SK-N-SH (cell line): ENCODE measurements around the gene CASK. TPM values are rescaled to one million over a fixed set of nuclear protein-coding genes. Genes with fewer than 3 reads are reported as not detected.
"Not testable (repeated sequence)": the region's sequence is repeated elsewhere in the genome, so short reads cannot be mapped to it uniquely, and the experiment has no call there.

Experiments
- CTCF ChIA-PET: fragments of 300-600, 350-600 bp; formaldehyde crosslinking; extraction: SDS; loops from one replicate; lab custom pipeline; 2021; lab: Yijun Ruan, JAX
- POLR2A ChIA-PET: fragments of 350-600 bp; sonication (Branson Sonifier 250); formaldehyde crosslinking; extraction: SDS; loops from one replicate; lab custom pipeline; 2020; ENCODE audit warnings: antibody characterized with exemption, inconsistent platforms; lab: Yijun Ruan, JAX
- DNase-seq: peaks from one replicate; pipeline ENCODE4 v3.0.0; 2012
- H2AFZ ChIP-seq: fragments of 200-600 bp; sonication (generic); 2 replicates; pipeline ENCODE4 v1.8.1; 2016; ENCODE audit warnings: antibody characterized with exemption, mild to moderate bottlenecking, low read depth
- H3F3A ChIP-seq: fragments of 200-600 bp; sonication (generic); replicated peaks from 2 replicates; pipeline ENCODE3; 2016; ENCODE audit warnings: antibody characterized with exemption, mild to moderate bottlenecking; ENCODE audit not compliant: insufficient read depth
- H3K27ac ChIP-seq, 2 experiments: fragments of 200-500 bp in 1 of 2; fragments of 200-600 bp in 1 of 2; sonication (Bioruptor generic) in 1 of 2; sonication (generic), shearing (Covaris generic) in 1 of 2; 2 replicates each; pipeline versions ENCODE4 v1.5.1 to v1.6.1; 2014 to 2016; ENCODE audit warnings: low read depth in 2 of 2, inconsistent platforms in 1 of 2, low read length in 1 of 2, mild to moderate bottlenecking in 1 of 2, mixed read lengths in 1 of 2
- H3K27me3 ChIP-seq: fragments of 200-600 bp; sonication (generic), shearing (Covaris generic); 2 replicates; pipeline ENCODE4 v1.6.1; 2016; ENCODE audit warnings: mixed run types; ENCODE audit not compliant: insufficient read depth
- H3K36me3 ChIP-seq, 2 experiments: fragments of 200-500 bp in 1 of 2; fragments of 200-600 bp in 1 of 2; sonication (Bioruptor generic) in 1 of 2; sonication (generic) in 1 of 2; replicated peaks in 1 of 2; 2 replicates each; pipeline versions ENCODE3 to v1.5.1; 2014 to 2016; ENCODE audit warnings: low read length in 1 of 2, mild to moderate bottlenecking in 1 of 2; ENCODE audit not compliant: insufficient read depth in 2 of 2, control insufficient read depth in 1 of 2
- H3K4me1 ChIP-seq, 2 experiments: fragments of 200-500 bp in 1 of 2; fragments of 200-600 bp in 1 of 2; sonication (Bioruptor generic) in 1 of 2; sonication (generic), shearing (Covaris generic) in 1 of 2; 2 replicates each; pipeline versions ENCODE4 v1.5.1 to v1.6.1; 2014 to 2016; ENCODE audit warnings: low read depth in 1 of 2, low read length in 1 of 2, mixed run types in 1 of 2; ENCODE audit not compliant: insufficient read depth in 2 of 2, control insufficient read depth in 1 of 2
- H3K4me2 ChIP-seq: fragments of 200-600 bp; sonication (generic), shearing (Covaris generic); 2 replicates; pipeline ENCODE4 v1.6.1; 2017; ENCODE audit warnings: mixed run types
- H3K4me3 ChIP-seq, 2 experiments: fragments of 200-500 bp in 1 of 2; fragments of 200-600 bp in 1 of 2; sonication (Bioruptor generic) in 1 of 2; sonication (generic), shearing (Covaris generic) in 1 of 2; 2 replicates each; pipeline versions ENCODE4 v1.5.1 to v1.8.1; 2014 to 2016; ENCODE audit warnings: low read depth in 2 of 2, inconsistent platforms in 1 of 2, low read length in 1 of 2, mild to moderate bottlenecking in 1 of 2, mixed read lengths in 1 of 2, moderate library complexity in 1 of 2
- H3K79me2 ChIP-seq: fragments of 200-600 bp; sonication (generic); 2 replicates; pipeline ENCODE4 v1.8.1; 2017; ENCODE audit warnings: mild to moderate bottlenecking; ENCODE audit not compliant: insufficient read depth
- H3K9ac ChIP-seq: fragments of 200-600 bp; sonication (generic); 2 replicates; pipeline ENCODE4 v1.6.1; 2017; ENCODE audit warnings: mixed run types
- H3K9me2 ChIP-seq: fragments of 200-600 bp; sonication (generic); 2 replicates; pipeline ENCODE4 v1.6.1; 2017; ENCODE audit warnings: mixed run types
- H3K9me3 ChIP-seq: fragments of 200-600 bp; sonication (generic); 2 replicates; pipeline ENCODE4 v1.6.1; 2017; ENCODE audit warnings: mixed run types, mild to moderate bottlenecking, moderate library complexity
- H4K20me1 ChIP-seq: fragments of 200-600 bp; sonication (generic); 2 replicates; pipeline ENCODE4 v1.6.1; 2017; ENCODE audit warnings: mild to moderate bottlenecking, mixed run types; ENCODE audit not compliant: insufficient read depth
- CHD2 ChIP-seq: fragments of 150-350 bp; IDR thresholded peaks from 2 replicates; pipeline ENCODE4 v1.6.1; 2018; ENCODE audit warnings: low read length; ENCODE audit not compliant: partially characterized antibody
- CTCF ChIP-seq: fragments of 200-600 bp; sonication (generic); IDR thresholded peaks from 2 replicates; pipeline ENCODE4 v1.6.1; 2017; ENCODE audit warnings: antibody characterized with exemption, mild to moderate bottlenecking, moderate library complexity
- FOXJ3 ChIP-seq: sonication (generic); formaldehyde crosslinking; IDR thresholded peaks from 2 replicates; pipeline ENCODE4 v1.5.1; 2020; ENCODE audit warnings: mild to moderate bottlenecking, missing genetic modification reagents
- GABPA ChIP-seq: IDR thresholded peaks from 2 replicates; pipeline ENCODE4 v1.4.0; 2012; ENCODE audit warnings: low read depth, mild to moderate bottlenecking
- GATA2 ChIP-seq: sonication (generic); formaldehyde crosslinking; IDR thresholded peaks from 2 replicates; pipeline ENCODE4 v1.5.0; 2020; ENCODE audit warnings: mild to moderate bottlenecking, missing genetic modification reagents
- MAX ChIP-seq: IDR thresholded peaks from 2 replicates; pipeline ENCODE4 v1.4.0; 2012; ENCODE audit warnings: low read depth
- NFIC ChIP-seq: IDR thresholded peaks from 2 replicates; pipeline ENCODE4 v1.4.0; 2012; ENCODE audit warnings: borderline replicate concordance
- NRF1 ChIP-seq: IDR thresholded peaks from 2 replicates; pipeline ENCODE4 v1.6.1; 2012; ENCODE audit warnings: low read depth, mild to moderate bottlenecking, low read length
- PBX3 ChIP-seq: IDR thresholded peaks from 2 replicates; pipeline ENCODE4; 2012
- POLR2AphosphoS5 ChIP-seq: IDR thresholded peaks from 2 replicates; pipeline ENCODE4 v1.6.1; 2012; ENCODE audit warnings: low read depth, low read length
- RAD21 ChIP-seq: IDR thresholded peaks from 2 replicates; pipeline ENCODE4 v1.6.1; 2012; ENCODE audit warnings: mild to moderate bottlenecking, low read length
- RCOR1 ChIP-seq: fragments of 150-350 bp; IDR thresholded peaks from 2 replicates; pipeline ENCODE4 v1.6.1; 2017; ENCODE audit warnings: antibody characterized with exemption, low read length
- RXRA ChIP-seq: IDR thresholded peaks from 2 replicates; pipeline ENCODE4 v1.4.0; 2012; ENCODE audit warnings: low read depth, mild to moderate bottlenecking, borderline replicate concordance
- SIN3A ChIP-seq: IDR thresholded peaks from 2 replicates; pipeline ENCODE4 v1.6.1; 2012; ENCODE audit warnings: low read depth, mild to moderate bottlenecking, low read length, moderate library complexity, borderline replicate concordance
- SMC3 ChIP-seq: IDR thresholded peaks from 2 replicates; pipeline ENCODE4 v1.6.1; 2012; ENCODE audit warnings: low read depth, low read length, improper control_type of control experiment
- TAF1 ChIP-seq: IDR thresholded peaks from 2 replicates; pipeline ENCODE4 v1.6.1; 2012; ENCODE audit warnings: low read depth, mild to moderate bottlenecking, low read length, moderate library complexity, borderline replicate concordance
- TCF12 ChIP-seq: IDR thresholded peaks from 2 replicates; pipeline ENCODE4 v1.4.0; 2012
- TEAD4 ChIP-seq: IDR thresholded peaks from 2 replicates; pipeline ENCODE4 v1.4.0; 2012; ENCODE audit warnings: mild to moderate bottlenecking, borderline replicate concordance; ENCODE audit not compliant: insufficient read depth
- USF1 ChIP-seq: IDR thresholded peaks from 2 replicates; pipeline ENCODE4 v1.4.0; 2012; ENCODE audit warnings: low read depth, borderline replicate concordance
- YY1 ChIP-seq: IDR thresholded peaks from 2 replicates; pipeline ENCODE4 v1.4.0; 2012; ENCODE audit warnings: low read depth, mild to moderate bottlenecking
- WGBS: methylation state at CpG from one replicate; pipeline ENCODE4 v1.1.6; 2017; ENCODE audit warnings: low lambda C conversion rate; 5-methylcytosine and 5-hydroxymethylcytosine counted together
- polyA plus RNA-seq, 3 experiments: library from polyadenylated mRNA; depleted of rRNA; stranded (reverse); fragments of >200 nt; gene quantifications; 2 replicates each; pipeline ENCODE4 v1.2.3, GENCODE V29; 2012

CASK gene
- polyA plus RNA-seq, 1 of the 3 experiments (the other 2 are of a cell fraction) = 7.0 TPM

- TF ChIP-seq CTCF (no peak), GATA2 (no peak), NFIC (no peak), GABPA (no peak), SMC3 (no peak), YY1 (no peak), TCF12 (no peak)
Measured at GRCh38 chrX:41514179-41514578, 409.2 kb downstream of the CASK start (continued).

GRCh38 chrX:41512853-41513252 is 410.5 kb downstream of the CASK start:
- H4K20me1 ChIP-seq, H2AFZ ChIP-seq, H3K9ac ChIP-seq, H3K9me2 ChIP-seq, H3K27ac ChIP-seq, POLR2A ChIA-PET, H3K4me2 ChIP-seq, H3K4me3 ChIP-seq, H3F3A ChIP-seq, H3K79me2 ChIP-seq, CTCF ChIA-PET, H3K4me1 ChIP-seq, H3K9me3 ChIP-seq, DNase-seq, H3K36me3 ChIP-seq: not testable (repeated sequence)
- WGBS = 57% methylated on average over 7 of the region's 7 CpGs
- H3K27me3 ChIP-seq = peaks cover 17% of the 10 kb centered on the region; the same call in 1 of the 2 replicates

- POLR2A ChIA-PET = no interaction called here
- CTCF ChIA-PET = no interaction called here
- WGBS = 51% methylated on average over 4 of the region's 4 CpGs
Measured at GRCh38 chrX:41512394-41512793, 411.0 kb downstream of the CASK start.

More at GRCh38 chrX:41512394-41512793, 411.0 kb downstream of the CASK start:
- no peak overlapping the region for H3K27ac ChIP-seq
- H3K36me3 ChIP-seq = no peaks in the 10 kb centered on the region
- H3K4me1 ChIP-seq = no peaks in the 10 kb centered on the region
- H3K4me2 ChIP-seq = no peak overlapping the region
- H3K9ac ChIP-seq = no peak overlapping the region
- no peak for DNase-seq
- H3F3A ChIP-seq = no peaks in the 10 kb centered on the region
- H3K9me3 ChIP-seq = no peaks in the 10 kb centered on the region
- peaks cover 17% of the 10 kb centered on the region; the same call in 1 of the 2 replicates for H3K27me3 ChIP-seq
- H3K9me2 ChIP-seq = no peaks in the 10 kb centered on the region
- TF ChIP-seq USF1 (no peak), FOXJ3 (no peak), CTCF (no peak), CHD2 (no peak), NFIC (no peak), NRF1 (no peak), MAX (no peak), RAD21 (no peak), TAF1 (no peak), PBX3 (no peak), POLR2AphosphoS5 (no peak), SIN3A (no peak), RCOR1 (no peak), TEAD4 (no peak), TCF12 (no peak), RXRA (no peak)
- no peak overlapping the region for H3K4me3 ChIP-seq
- no peak overlapping the region for H2AFZ ChIP-seq
- no peaks in the 10 kb centered on the region for H3K79me2 ChIP-seq
- no peaks in the 10 kb centered on the region for H4K20me1 ChIP-seq
